Fibroblast of the aortic adventitia (primary cell): ENCODE results near the gene AGBL3. TPM values are rescaled to one million over a fixed set of nuclear protein-coding genes. Genes with fewer than 3 reads are reported as not detected.

Experiments used
- DNase-seq: peaks from one replicate; pipeline ENCODE4 v3.0.0-alpha.2; 2010; ENCODE audit warnings: low read depth
- H3K4me3 ChIP-seq: 2 replicates; pipeline ENCODE4 v1.5.1; 2011; ENCODE audit warnings: low read depth, mild to moderate bottlenecking, control low read depth, low read length, moderate library complexity
- CTCF ChIP-seq: IDR thresholded peaks from 2 replicates; pipeline ENCODE4 v1.5.1; 2011; ENCODE audit warnings: mild to moderate bottlenecking, low read length, control low read depth, inconsistent platforms; ENCODE audit not compliant: insufficient read depth
- total RNA-seq: library from RNA; depleted of rRNA; stranded (reverse); fragments of >200 nt; gene quantifications from 2 replicates; pipeline ENCODE4 v1.2.3, GENCODE V29; 2012; ENCODE audit warnings: low replicate concordance

Gene AGBL3
- total RNA-seq, 1 donor: 2.9 TPM

GRCh38 chr7:135128931-135129330 is 142.6 kb downstream of the AGBL3 start:
- no peak for TF ChIP-seq CTCF

GRCh38 chr7:135129579-135129978 is 143.3 kb downstream of the AGBL3 start:
- no peak for TF ChIP-seq CTCF
- H3K4me3 ChIP-seq: no peak overlapping the region
- DNase-seq: no peak

More at GRCh38 chr7:135128931-135129330, 142.6 kb downstream of the AGBL3 start:
- no peak overlapping the region for H3K4me3 ChIP-seq
- DNase-seq: no peak

- TF ChIP-seq CTCF: no peak
- DNase-seq: peak; percentile 30
- H3K4me3 ChIP-seq: no peak overlapping the region
These were observed 157.8 kb downstream of the AGBL3 start for GRCh38 chr7:135143885-135144668.

GRCh38 chr7:135147341-135147898 is 161.1 kb downstream of the AGBL3 start:
- DNase-seq: peak; percentile 76
- peak overlapping the region; percentile 66 for H3K4me3 ChIP-seq
- no peak for TF ChIP-seq CTCF

- peak within 1 kb of the TSS; percentile 66 for H3K4me3 ChIP-seq
- DNase-seq: peak; percentile 73
- peak; percentile 28 for TF ChIP-seq CTCF
These were observed 161.8 kb downstream of the AGBL3 start, which contains the start of gene TMEM140 for GRCh38 chr7:135147899-135148721. TMEM140 (plus strand) TSS chr7:135148072; CDS start chr7:135164442, 16,370 bp downstream.

- TF ChIP-seq CTCF: no peak
- H3K4me3 ChIP-seq: no peak overlapping the region
- DNase-seq: no peak
These were observed 163.9 kb downstream of the AGBL3 start for GRCh38 chr7:135150072-135150782.
